H1 (cell line): ENCODE results near the gene SHMT2.

Experiments used
- CBX5 ChIP-seq: fragments of 300-800, 300-1000 bp; sonication (generic); IDR thresholded peaks from 2 replicates; pipeline ENCODE4 v1.7.1; 2016; ENCODE audit warnings: antibody characterized with exemption, low read length, low read depth
- GTF2F1 ChIP-seq: IDR thresholded peaks from 2 replicates; pipeline ENCODE4 v1.6.1; 2012; ENCODE audit warnings: low read depth, low read length, improper control_type of control experiment, borderline replicate concordance
- POLR2AphosphoS5 ChIP-seq: IDR thresholded peaks from 2 replicates; pipeline ENCODE4 v1.6.1; 2011; ENCODE audit warnings: low read depth, low read length
- SRF ChIP-seq: IDR thresholded peaks from 2 replicates; pipeline ENCODE4 v1.6.1; 2011; ENCODE audit warnings: mild to moderate bottlenecking, low read depth, low read length, moderate library complexity
- TF ChIP-seq, protein P1 (sequence below), 3 experiments: IDR thresholded peaks; 1 replicate in 2 of 3; 2 replicates in 1 of 3; pipeline versions ENCODE4 v1.5.1 to v1.6.1; 2011; ENCODE audit warnings: low read length in 3 of 3, mild to moderate bottlenecking in 3 of 3, inconsistent platforms in 2 of 3, low read depth in 1 of 3, moderate library complexity in 1 of 3; ENCODE audit not compliant: insufficient read depth in 1 of 3; ENCODE audit errors: control extremely low read depth in 1 of 3

DNA sequence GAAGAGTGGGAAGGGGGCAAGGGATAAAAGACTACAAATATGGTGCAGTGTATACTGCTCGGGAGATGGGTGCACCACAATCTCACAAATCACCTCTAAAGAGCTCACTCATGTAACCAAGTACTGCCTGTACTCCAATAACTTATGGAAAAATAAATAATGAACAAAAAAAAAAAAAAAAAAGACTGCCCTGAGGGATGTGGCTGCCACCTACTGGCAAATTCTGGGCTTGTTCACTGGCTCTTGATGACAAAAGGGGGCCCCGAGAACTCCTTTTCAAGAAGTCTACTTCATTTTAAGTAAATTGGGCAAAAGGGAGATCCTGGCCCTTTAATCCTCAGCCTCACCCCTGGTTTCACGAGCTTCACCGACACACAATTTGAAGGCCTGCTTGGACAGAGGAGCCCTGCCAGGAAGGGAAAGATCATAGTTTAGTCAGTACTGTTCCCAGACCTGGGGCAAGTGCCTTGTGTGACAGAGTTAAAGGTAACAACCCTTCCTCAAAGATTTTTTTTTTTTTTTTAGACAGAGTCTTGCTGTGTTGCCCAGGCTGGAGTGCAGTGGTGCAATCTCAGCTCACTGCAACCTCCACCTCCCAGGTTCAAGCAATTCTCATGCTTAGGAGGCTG, 47.5 kb downstream of the SHMT2 start:
- TF ChIP-seq SRF: no peak
- TF ChIP-seq, protein P1, sequence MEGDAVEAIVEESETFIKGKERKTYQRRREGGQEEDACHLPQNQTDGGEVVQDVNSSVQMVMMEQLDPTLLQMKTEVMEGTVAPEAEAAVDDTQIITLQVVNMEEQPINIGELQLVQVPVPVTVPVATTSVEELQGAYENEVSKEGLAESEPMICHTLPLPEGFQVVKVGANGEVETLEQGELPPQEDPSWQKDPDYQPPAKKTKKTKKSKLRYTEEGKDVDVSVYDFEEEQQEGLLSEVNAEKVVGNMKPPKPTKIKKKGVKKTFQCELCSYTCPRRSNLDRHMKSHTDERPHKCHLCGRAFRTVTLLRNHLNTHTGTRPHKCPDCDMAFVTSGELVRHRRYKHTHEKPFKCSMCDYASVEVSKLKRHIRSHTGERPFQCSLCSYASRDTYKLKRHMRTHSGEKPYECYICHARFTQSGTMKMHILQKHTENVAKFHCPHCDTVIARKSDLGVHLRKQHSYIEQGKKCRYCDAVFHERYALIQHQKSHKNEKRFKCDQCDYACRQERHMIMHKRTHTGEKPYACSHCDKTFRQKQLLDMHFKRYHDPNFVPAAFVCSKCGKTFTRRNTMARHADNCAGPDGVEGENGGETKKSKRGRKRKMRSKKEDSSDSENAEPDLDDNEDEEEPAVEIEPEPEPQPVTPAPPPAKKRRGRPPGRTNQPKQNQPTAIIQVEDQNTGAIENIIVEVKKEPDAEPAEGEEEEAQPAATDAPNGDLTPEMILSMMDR (IDR thresholded peaks at IDR 0.05; ENCODE audit: control extremely low read depth in 1 of 3, insufficient read depth in 1 of 3, low read depth in 1 of 3, low read length in 3 of 3): peak; percentile 39 to 58 (median 52)
- no peak for TF ChIP-seq CBX5
- no peak for TF ChIP-seq GTF2F1
- no peak for TF ChIP-seq POLR2AphosphoS5
